ENCODE results near the gene STAM. TPM values are rescaled to one million over a fixed set of nuclear protein-coding genes. Genes with fewer than 3 reads are reported as not detected.

Gene STAM
- total and polyA plus RNA-seq, 2 donors (not counting 3 experiments of a cell fraction or from before 2014, with no cell fraction given) = 17.7 to 20.0 TPM

GRCh38 chr10:17622061-17622460, 21.9 kb upstream of the STAM start:
- dilution Hi-C loops (cut with MboI; ENCODE audit: extremely low pct_ligation_motif_present, low sequenced_read_pairs) = no loop called here
- no peak overlapping the region for H3K4me3 ChIP-seq (replicated peaks in 1 of 3; ENCODE audit: insufficient read depth in 1 of 3, low read depth in 1 of 3, low read length in 3 of 3)
- no peaks in the 10 kb centered on the region for H3K36me3 ChIP-seq (ENCODE audit: control insufficient read depth in 2 of 2, extremely low read depth in 1 of 2, insufficient read depth in 2 of 2, low read length in 2 of 2)
- FAIRE-seq (no peak), DNase-seq (ENCODE audit: low read depth, low spot score) (no peak)
- H3K4me2 ChIP-seq (ENCODE audit: insufficient read depth, low read length) = no peak overlapping the region
- no peaks in the 10 kb centered on the region for H4K20me1 ChIP-seq (replicated peaks; ENCODE audit: control insufficient read depth, extremely low read depth, insufficient read depth, low read length)
- H3K27ac ChIP-seq (ENCODE audit: insufficient read depth, low read depth, low read length) = no peak overlapping the region
- POLR2A ChIA-PET = no interaction called here
- no peaks in the 10 kb centered on the region for H3K4me1 ChIP-seq (ENCODE audit: control insufficient read depth, extremely low read depth, insufficient read depth, low read length)
- peaks cover 9 to 27% of the 10 kb centered on the region in 2 experiments for H3K27me3 ChIP-seq (ENCODE audit: control insufficient read depth in 2 of 2, insufficient read depth in 2 of 2, low read length in 2 of 2)
- CTCF ChIA-PET = interaction anchor here (1.1 to 1.2 kb wide), 2 partner anchors 12 to 251 kb away, joined by 3 read pairs; no protein-coding TSS in a partner anchor
- no peaks in the 10 kb centered on the region for H3K79me2 ChIP-seq (ENCODE audit: control insufficient read depth, insufficient read depth, low read length)
- H2AFZ ChIP-seq (ENCODE audit: low read depth, low read length) = no peak overlapping the region
- intact Hi-C loops (cut with micrococcal nuclease) = no loop called here
- no peak for TF ChIP-seq GATA2 (IDR thresholded peaks at IDR 0.05; ENCODE audit: insufficient read depth, insufficient read length, low read depth, low read length)
- no peak for TF ChIP-seq FOS (IDR thresholded peaks at IDR 0.05; ENCODE audit: borderline replicate concordance, insufficient read depth, low read length)
- no peak for TF ChIP-seq MYC (IDR thresholded peaks at IDR 0.05; ENCODE audit: low read depth, low read length)
- TF ChIP-seq EZH2 (IDR thresholded peaks at IDR 0.05; ENCODE audit: borderline replicate concordance, low read depth, low read length, severe bottlenecking) = no peak
- TF ChIP-seq POLR2A (IDR thresholded peaks at IDR 0.05; ENCODE audit: low read depth, low read length) = no peak
- no peak for TF ChIP-seq POLR2AphosphoS5 (IDR thresholded peaks at IDR 0.05; ENCODE audit: insufficient read depth, low read depth, low read length)
- no peak for TF ChIP-seq JUN (IDR thresholded peaks at IDR 0.05; ENCODE audit: borderline replicate concordance, insufficient read depth, insufficient read length, low read depth)
- TF ChIP-seq CTCF (IDR thresholded peaks at IDR 0.05; ENCODE audit: extremely low read depth in 1 of 2, insufficient read depth in 1 of 2, low read depth in 1 of 2, low read length in 2 of 2) = no peak
- no peak for TF ChIP-seq MAX (IDR thresholded peaks at IDR 0.05; ENCODE audit: insufficient read depth, insufficient read length)
- H3K9me1 ChIP-seq (replicated peaks; ENCODE audit: control insufficient read depth, extremely low read depth, insufficient read depth, low read length) = no peaks in the 10 kb centered on the region
- H3K9ac ChIP-seq (replicated peaks; ENCODE audit: extremely low read depth, insufficient read depth, low read length) = no peak overlapping the region
- no TSS peak for BruUV-seq (replicated peaks)
- no peaks in the 10 kb centered on the region for H3K9me3 ChIP-seq (replicated peaks; ENCODE audit: control insufficient read depth, insufficient read depth, low read length)
